ENCODE measurements around the gene GLOD4.
A peak's percentile ranks its signal among the peaks of the same experiment; 100 is the strongest.
"Not testable (repeated sequence)": the region's sequence is repeated elsewhere in the genome, so short reads cannot be mapped to it uniquely, and the experiment has no call there.

GLOD4 gene

GRCh38 chr17:781805-782731, at the start of gene GLOD4, which contains the start of gene MRM3:
GLOD4 (minus strand) TSS chr17:782280; CDS start chr17:782255, 25 bp downstream.
MRM3 (plus strand) TSS chr17:782353; CDS start chr17:782379, 26 bp downstream.
- DNase-seq = peak; percentile 14 to 35

GRCh38 chr17:830950-831349, 48.9 kb upstream of the GLOD4 start:
- no peak for DNase-seq

- DNase-seq = no peak
These were observed 48.3 kb upstream of the GLOD4 start for GRCh38 chr17:830381-830780.

GRCh38 chr17:829614-830013, 47.5 kb upstream of the GLOD4 start:
- not testable (repeated sequence) for DNase-seq

GRCh38 chr17:828761-829160, 46.7 kb upstream of the GLOD4 start:
- no peak for DNase-seq

- no peak for DNase-seq
These were observed 44.7 kb upstream of the GLOD4 start for GRCh38 chr17:826778-827177.

- no peak for DNase-seq
These were observed 43.1 kb upstream of the GLOD4 start for GRCh38 chr17:825216-825615.

- DNase-seq = no peak
These were observed 42.3 kb upstream of the GLOD4 start for GRCh38 chr17:824378-824777.

- DNase-seq = no peak
These were observed 41.4 kb upstream of the GLOD4 start for GRCh38 chr17:823501-823902.

GRCh38 chr17:819251-819650, 37.2 kb upstream of the GLOD4 start:
- no peak for DNase-seq

- DNase-seq = no peak
These were observed 32.3 kb upstream of the GLOD4 start for GRCh38 chr17:814371-814770.

- no peak for DNase-seq
These were observed 30.6 kb upstream of the GLOD4 start for GRCh38 chr17:812638-813204.

GRCh38 chr17:811051-811784, 29.1 kb upstream of the GLOD4 start:
- DNase-seq = no peak

- no peak for DNase-seq
These were observed 25.6 kb upstream of the GLOD4 start for GRCh38 chr17:807523-808294.

- DNase-seq = no peak
These were observed 24.9 kb upstream of the GLOD4 start for GRCh38 chr17:806781-807522.

GRCh38 chr17:806346-806745, 24.3 kb upstream of the GLOD4 start:
- no peak for DNase-seq

GRCh38 chr17:805886-806285, 23.8 kb upstream of the GLOD4 start:
- not testable (repeated sequence) for DNase-seq

- DNase-seq = no peak
These were observed 22.7 kb upstream of the GLOD4 start for GRCh38 chr17:804541-805435.

GRCh38 chr17:802901-803881, 21.1 kb upstream of the GLOD4 start:
- no peak for DNase-seq

GRCh38 chr17:802481-802880, 20.4 kb upstream of the GLOD4 start:
- DNase-seq = no peak

All from AML-193 (cell line).